GM19397 (cell line): ENCODE results near the gene FNBP1.

Source experiments
- ATAC-seq: cut with Tn5 transposase; IDR thresholded peaks from one replicate; pipeline ENCODE4 v1.9.1; 2021; ENCODE audit warnings: mild to moderate bottlenecking, moderate library complexity; ENCODE audit not compliant: unreplicated experiment

Gene FNBP1

GRCh38 chr9:130042885-130043653, at the start of gene FNBP1:
TSS of gene FNBP1 (minus strand) at chr9:130043189. CDS start at chr9:130042975, 214 bp downstream.
- peak; percentile 44 for ATAC-seq

DNA sequence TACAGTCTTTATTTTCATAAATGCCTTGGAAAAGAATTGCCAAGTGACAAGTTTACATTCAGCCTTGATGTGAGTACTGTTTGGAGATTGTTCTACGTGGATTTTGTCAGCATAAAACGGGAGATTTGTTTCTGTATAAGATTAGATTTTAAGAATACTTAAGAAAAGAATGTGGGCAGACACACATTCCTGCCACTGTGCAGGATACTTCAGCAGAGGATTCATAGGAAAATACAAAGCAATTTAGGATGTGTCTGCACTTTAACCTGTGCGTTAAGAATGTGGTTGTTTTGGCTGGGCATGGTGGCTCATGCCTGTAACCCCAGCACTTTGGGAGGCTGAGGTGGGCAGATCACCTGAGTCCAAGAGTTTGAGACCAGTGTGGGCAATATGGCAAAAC, 47.9 kb upstream of the FNBP1 start:
- ATAC-seq = no peak

DNA sequence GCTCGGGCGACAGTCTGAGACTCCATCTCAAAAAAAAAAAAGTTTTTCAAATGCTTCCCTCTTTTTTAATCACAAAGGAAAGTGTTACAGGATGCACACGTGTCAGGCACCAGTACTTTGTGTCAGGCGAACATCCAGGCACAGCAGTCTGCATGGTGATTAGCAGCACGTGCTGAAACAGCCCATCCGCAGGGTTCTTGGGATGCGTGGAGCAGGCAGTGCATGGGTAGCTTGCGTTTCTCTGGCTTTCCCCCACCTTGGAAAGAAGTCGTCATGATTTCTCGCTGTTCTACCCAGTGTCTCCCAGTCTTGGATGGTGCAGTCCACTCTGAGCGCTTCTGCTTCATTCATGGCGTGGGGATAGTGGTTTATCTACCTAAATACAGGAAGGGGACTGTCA, 46.2 kb upstream of the FNBP1 start:
- no peak for ATAC-seq

GRCh38 chr9:130088051-130088450, 45.1 kb upstream of the FNBP1 start:
- ATAC-seq = no peak

DNA sequence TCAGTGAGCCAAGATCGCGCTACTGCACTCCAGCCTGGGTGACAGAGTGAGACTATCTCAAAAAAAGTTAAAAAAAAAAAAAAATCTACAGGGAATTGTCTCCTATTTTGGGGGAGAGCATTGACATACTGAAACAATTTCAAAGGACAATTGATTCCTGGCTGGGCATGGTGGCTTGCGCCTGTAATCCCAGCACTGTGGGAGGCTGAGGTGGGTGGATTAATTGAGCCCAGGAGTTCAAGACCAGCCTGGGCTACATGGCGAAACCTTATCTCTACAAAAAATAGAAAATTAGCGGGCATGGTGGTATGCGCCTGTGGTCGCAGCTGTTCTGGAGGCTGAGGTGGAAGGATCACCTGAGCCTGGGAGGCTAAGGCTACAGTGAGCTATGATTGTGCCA, 41.3 kb upstream of the FNBP1 start:
- no peak for ATAC-seq

DNA sequence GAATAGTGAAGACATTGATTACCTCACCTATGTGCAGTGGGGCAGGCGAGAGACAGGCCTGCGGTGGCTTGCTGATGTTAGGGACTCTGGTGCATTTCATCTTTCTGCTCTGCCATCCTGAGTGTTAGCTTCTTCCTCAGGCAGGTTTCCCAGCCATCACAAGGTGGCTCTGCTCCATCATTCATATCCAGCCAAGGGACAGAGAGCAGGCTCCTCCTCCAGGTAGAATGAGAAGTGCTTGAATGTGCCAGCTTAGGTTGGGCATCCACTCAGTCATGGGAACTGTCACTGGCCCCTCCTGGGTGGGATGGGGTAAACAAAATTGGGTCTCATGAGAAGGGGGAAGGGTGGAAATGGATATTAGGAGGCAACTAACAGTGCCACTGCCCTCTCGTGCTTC, 35.6 kb upstream of the FNBP1 start:
- ATAC-seq = no peak

DNA sequence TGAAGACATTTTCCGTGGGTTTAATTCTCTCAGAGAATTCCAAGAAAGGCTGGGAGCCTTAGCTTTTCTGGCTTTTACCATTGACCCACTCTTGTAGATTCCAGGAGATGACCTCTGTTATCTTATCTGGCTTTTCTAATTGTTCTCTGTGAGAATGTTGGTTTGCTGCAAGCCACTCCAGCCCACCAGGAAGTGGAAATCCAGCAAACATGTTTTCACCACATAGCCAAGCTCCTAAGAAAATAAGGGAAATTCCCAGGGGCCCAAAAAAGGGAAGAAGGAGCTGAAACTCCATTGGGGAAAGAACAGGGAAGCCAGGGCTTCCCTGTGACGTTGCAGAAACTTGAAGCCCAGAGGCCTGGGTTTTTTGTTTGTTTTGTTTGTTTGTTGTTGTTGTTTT, 30.4 kb upstream of the FNBP1 start:
- no peak for ATAC-seq

GRCh38 chr9:130072515-130073235, 29.7 kb upstream of the FNBP1 start:
- ATAC-seq = no peak

DNA sequence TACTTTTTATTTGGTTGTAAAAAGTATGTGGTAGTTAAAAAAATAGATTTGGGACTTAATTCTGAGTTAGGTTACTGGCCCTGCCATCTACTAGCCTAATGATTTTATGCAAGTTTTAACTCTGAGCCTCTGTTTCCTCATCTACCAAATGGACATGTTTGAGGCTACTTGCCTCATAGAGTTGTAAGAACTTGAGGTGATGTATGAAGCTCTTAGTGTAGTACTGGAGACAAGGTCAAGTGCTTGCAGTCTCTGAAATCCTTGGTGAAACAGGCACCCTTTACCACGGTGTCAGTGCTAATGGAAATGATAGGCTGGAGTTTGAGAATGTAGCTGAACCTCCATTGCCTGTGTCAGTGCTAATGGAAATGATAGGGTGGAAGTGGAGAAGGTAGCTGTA, 26.1 kb upstream of the FNBP1 start:
- no peak for ATAC-seq

DNA sequence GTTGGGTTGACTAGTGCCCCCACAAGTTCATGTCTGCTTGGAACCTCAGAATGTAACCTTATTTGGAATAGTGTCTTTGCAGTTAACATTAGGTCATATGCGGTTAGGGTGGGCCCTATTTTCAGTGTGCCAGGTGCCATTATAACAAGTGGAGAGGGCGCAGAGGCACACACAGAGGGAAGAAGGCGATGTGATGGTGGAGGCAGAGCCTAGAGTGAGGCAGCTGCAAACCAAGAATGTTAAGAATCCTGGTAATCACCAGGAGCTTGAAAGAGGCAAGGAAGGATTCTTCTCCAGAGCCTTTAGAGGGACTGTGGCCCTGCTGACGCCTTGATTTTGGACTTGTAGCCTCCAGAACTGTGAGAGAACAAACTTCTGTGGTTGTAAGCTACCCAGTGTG, 21.6 kb upstream of the FNBP1 start:
- no peak for ATAC-seq

DNA sequence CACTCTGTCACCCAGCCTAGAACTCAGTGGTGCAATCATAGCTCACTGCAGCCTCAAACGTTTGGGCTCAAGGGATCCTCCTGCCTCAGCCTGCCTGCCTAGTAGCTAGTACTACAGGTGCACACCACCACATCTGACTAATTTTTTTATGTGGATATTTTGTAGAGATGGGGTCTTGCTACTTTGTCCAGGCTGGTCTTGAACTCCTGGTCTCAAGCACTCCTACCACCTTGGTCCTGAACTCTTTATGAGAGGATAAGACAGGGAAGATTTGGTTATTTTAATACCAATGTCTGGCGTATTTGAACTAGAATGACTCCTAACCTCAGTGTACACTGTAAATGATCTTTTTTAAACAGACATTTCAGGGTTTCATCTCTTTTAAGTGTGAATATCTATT, 19.8 kb upstream of the FNBP1 start:
- ATAC-seq = no peak

GRCh38 chr9:130060296-130060695, 17.3 kb upstream of the FNBP1 start:
- no peak for ATAC-seq

GRCh38 chr9:130058887-130059286, 15.9 kb upstream of the FNBP1 start:
- no peak for ATAC-seq

DNA sequence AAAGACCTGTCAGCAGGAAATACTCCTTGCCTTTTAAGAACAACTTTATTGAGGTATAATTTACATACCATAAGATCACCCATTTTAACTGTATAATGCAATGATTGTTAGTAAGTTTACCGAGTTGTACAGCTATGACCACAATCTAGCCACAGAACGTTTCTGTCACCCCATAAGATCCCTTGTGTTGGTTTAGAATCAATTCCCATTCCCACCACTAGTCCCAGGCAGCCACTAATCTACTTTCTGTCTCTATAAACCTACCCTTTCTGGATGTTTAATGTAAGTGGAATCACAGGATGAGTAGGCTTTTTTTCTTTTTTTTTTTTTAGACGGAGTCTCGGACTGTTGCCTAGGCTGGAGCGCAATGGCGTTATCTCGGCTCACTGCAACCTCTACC, 15.2 kb upstream of the FNBP1 start:
- no peak for ATAC-seq

DNA sequence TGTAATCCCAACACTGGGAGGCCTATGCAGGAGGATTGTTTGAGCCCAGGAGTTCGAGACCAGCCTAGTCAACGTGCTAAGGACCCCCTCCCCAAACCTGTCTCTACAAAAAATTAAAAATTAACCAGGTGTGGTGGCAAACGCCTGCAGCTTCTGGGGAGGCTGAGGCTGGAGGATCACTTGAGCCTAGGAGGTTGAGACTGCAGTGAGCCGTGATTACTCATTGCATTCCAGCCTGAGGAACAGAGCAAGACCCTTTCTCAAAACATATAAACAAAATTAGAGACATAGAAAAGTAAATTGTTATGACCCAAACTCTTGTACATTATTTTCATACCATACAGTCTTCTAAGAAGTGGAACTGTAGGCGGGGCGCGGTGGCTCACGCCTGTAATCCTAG, 11.8 kb upstream of the FNBP1 start:
- no peak for ATAC-seq

DNA sequence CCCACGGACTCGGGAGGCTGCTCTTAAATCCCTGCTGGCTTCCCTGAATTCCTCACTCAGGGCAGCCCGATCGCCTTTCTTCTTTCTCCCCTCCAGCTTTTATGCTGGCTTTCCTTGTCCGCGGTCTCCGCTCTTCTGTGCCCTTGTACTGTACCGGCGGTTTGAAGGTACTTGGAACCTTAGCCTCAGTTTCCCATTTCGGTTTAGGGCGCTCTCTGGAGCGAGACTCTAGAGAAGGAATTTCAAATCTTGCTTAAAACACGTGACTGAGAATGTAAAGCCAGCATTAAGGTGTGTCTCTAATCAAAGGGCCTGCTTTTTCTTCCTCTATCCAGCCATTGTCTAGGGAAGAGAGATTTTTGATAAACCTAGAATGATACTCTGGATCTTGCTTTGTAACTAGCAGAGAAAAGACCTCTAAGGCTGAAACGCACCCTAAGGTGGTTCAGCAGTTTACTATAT, 11.4 kb upstream of the FNBP1 start:
- no peak for ATAC-seq

DNA sequence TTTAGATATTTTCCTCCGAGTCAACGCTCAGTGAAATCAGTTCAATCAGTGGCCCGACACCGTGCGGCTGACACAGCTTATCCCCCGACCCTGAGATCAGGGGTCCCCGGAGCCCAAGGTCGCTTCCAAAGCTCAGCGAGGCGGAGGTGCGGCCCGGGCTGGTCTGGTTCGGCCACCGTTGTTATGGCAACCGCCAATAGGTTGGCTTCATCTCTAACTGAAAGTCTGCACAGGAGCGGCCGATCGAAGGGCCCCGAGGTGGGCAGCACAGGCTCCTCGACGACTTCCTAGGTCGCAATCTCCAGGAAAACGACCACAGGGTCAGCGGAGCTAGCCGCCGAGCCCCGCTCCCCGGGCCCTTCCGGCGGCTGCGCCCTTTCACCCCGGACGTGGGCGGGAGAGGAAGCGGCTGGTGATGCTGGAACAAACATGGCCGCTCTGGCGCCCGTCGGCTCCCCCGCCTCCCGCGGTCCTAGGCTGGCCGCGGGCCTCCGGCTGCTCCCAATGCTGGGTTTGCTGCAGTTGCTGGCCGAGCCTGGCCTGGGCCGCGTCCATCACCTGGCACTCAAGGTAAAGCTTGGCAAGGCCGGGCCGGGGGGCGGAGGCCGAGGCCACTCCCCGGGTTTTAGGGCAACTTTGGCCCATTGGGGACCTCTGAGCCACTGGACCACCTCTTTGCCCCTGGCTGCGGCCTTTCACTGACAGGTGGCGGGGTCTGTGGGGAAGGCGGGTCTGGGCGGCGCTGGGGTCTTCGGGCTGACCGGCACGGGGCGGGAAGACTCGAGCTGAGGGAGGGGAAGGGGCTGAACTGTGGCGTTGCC, 10.7 kb upstream of the FNBP1 start, which contains the start of gene GPR107:
GPR107 (plus strand) TSS at position 403 of the 821 bp plus-strand sequence; CDS start at position 430, 27 bp downstream.
- peak; percentile 81 for ATAC-seq

DNA sequence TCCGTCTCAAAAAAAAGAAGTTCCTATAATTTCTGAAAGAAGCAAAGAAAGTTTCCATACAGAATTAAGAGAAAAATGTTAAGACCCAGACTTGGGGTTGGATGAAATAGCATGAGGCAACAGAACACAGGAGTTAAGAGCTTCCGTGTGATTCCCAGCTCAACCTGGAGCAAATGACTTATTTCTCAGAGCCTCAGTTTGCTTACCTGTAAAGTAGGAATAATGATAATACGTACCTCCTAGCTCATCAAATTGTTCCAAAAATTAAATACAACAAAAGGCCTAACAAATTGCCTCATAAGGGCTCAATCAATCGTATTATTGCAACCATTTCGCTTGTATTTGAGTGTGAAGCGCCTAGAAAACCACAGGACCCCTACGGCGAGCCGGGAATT, 10.1 kb upstream of the FNBP1 start:
- no peak for ATAC-seq

GRCh38 chr9:130051855-130052254, 8.9 kb upstream of the FNBP1 start:
- no peak for ATAC-seq

DNA sequence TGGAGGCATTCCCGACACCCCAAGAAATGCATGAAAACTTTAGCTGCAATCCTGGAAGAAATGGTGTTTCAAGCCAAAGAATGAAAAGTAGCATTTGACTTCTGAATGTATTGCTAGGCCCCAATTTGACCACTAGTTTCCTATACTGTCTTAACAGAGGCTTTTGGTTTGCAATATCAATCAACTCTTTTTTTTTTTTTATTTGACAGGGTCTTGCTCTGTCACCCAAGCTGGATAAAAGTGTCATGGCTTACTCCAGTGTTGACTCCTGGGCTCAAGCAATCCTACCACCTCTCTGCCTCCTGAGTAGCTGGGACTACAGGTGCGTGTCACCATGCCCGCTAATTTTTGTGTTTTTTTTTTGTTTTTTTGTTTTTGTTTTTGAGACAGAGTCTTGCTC, 7.5 kb upstream of the FNBP1 start:
- no peak for ATAC-seq

GRCh38 chr9:130049431-130050210, 6.6 kb upstream of the FNBP1 start:
- no peak for ATAC-seq
